Psoas muscle (tissue), 8 donors: ENCODE measurements around the gene ADAMTS2. TPM values are rescaled to one million over a fixed set of nuclear protein-coding genes. Genes with fewer than 3 reads are reported as not detected.

Source experiments
- ATAC-seq, 4 donors: fragments of 200-7000 bp; cut with Tn5 transposase; one replicate each; pipeline ENCODE4 v1.9.1; 2020; ENCODE audit warnings: moderate library complexity in 3 of 4, mild to moderate bottlenecking in 2 of 4
- DNase-seq, 2 donors: peaks; one replicate each; pipeline ENCODE4 v3.0.0-alpha.2; 2020
- H3K27ac ChIP-seq: fragments of 200-600 bp; one replicate; pipeline ENCODE4 v1.8.0; 2022
- H3K27me3 ChIP-seq, 3 donors: fragments of 200-600 bp in 1 of 3; one replicate each; pipeline versions ENCODE4 v1.6.1 to v1.8.0; 2013 to 2022; ENCODE audit warnings: low read length in 2 of 3, mild to moderate bottlenecking in 2 of 3, moderate library complexity in 1 of 3; ENCODE audit not compliant: insufficient read depth in 3 of 3
- H3K36me3 ChIP-seq, 2 donors: fragments of 200-600 bp in 1 of 2; one replicate each; pipeline versions ENCODE4 v1.6.1 to v1.8.0; 2013 to 2022; ENCODE audit warnings: low read depth in 1 of 2, mild to moderate bottlenecking in 1 of 2, moderate library complexity in 1 of 2; ENCODE audit not compliant: insufficient read depth in 1 of 2
- H3K4me1 ChIP-seq: fragments of 200-600 bp; one replicate; pipeline ENCODE4 v1.8.0; 2022
- H3K4me3 ChIP-seq: fragments of 200-600 bp; one replicate; pipeline ENCODE4 v1.8.0; 2022; ENCODE audit warnings: mild to moderate bottlenecking
- H3K9me3 ChIP-seq: fragments of 200-600 bp; one replicate; pipeline ENCODE4 v1.8.0; 2022
- CTCF ChIP-seq: fragments of 200-600 bp; IDR thresholded peaks from one replicate; pipeline ENCODE4 v1.8.0; 2022; ENCODE audit warnings: antibody characterized with exemption
- WGBS, 3 donors: extraction: QIAGEN DNeasy Blood & Tissue Kit; methylation state at CpG; one replicate each; pipeline versions ENCODE4 v1.1.6 to v1.1.7; 2013; 5-methylcytosine and 5-hydroxymethylcytosine counted together
- intact Hi-C, 2 donors: fragments of 100-400 bp; cut with DNase I; formaldehyde crosslinking; loops; one replicate each; pipeline versions ENCODE4 v1.11.0 to v1.14.2; 2022
- polyA plus RNA-seq, 3 donors: library from polyadenylated mRNA; stranded (reverse); fragments of 200-250 nt; gene quantifications; one replicate each; pipeline ENCODE4 v1.2.3, GENCODE V29; 2013
- total RNA-seq, 4 donors: library from RNA; stranded (reverse); fragmentation: NEBNext Ultra II Directional in 2 of 4; extraction: Animal tissue kit (Norgen Biotek cat#: 25700) in 2 of 4; gene quantifications; one replicate each; pipeline versions ENCODE4 v1.2.1 to v1.2.4, GENCODE V29; 2021 to 2023
- donor health status: healthy with polysubstance abuse.
- donor health status: DM: no; HTN: no; CAD: no; lungs with moderate emphysema.
- donor health status: Bipolar disorder and iron deficiency.
- donor health status: healthy.
- donor health status: DM: yes; HTN: yes; CAD: no.
- donor health status: DM: no; HTN: no; CAD: no.
- donor health status: DM: no; HTN: no; CAD: no.
- donor health status: DM: yes; HTN: yes; CAD: no.

The ADAMTS2 gene
- total and polyA plus RNA-seq, 7 donors: 0.83 to 3.7 (median 2.0) TPM

- H3K36me3 ChIP-seq: no peaks in the 10 kb centered on the region
- intact Hi-C loops: no loop called here
- H3K4me1 ChIP-seq: no peaks in the 10 kb centered on the region
- no peaks in the 10 kb centered on the region for H3K27me3 ChIP-seq
- ATAC-seq: no peak
- DNase-seq: peak in 1 of 2 donors; percentile 12
- WGBS, 3 donors: 84 to 92% (median 88%) methylated on average over 16 of the region's 16 CpGs
- H3K27ac ChIP-seq: no peak overlapping the region
- TF ChIP-seq CTCF: no peak
- no peaks in the 10 kb centered on the region for H3K9me3 ChIP-seq
- no peak overlapping the region for H3K4me3 ChIP-seq
Measured at GRCh38 chr5:179297486-179298180, 47.6 kb downstream of the ADAMTS2 start.

GRCh38 chr5:179297026-179297425, 48.2 kb downstream of the ADAMTS2 start:
- no peak for TF ChIP-seq CTCF
- intact Hi-C loops: no loop called here
- no peak overlapping the region for H3K4me3 ChIP-seq
- WGBS, 3 donors: 96% methylated on average over 10 of the region's 10 CpGs
- no peaks in the 10 kb centered on the region for H3K27me3 ChIP-seq
- no peak overlapping the region for H3K27ac ChIP-seq
- H3K36me3 ChIP-seq: no peaks in the 10 kb centered on the region
- no peaks in the 10 kb centered on the region for H3K9me3 ChIP-seq
- DNase-seq (no peak), ATAC-seq (no peak)
- H3K4me1 ChIP-seq: no peaks in the 10 kb centered on the region

- no peak for TF ChIP-seq CTCF
- Histone ChIP-seq H3K9me3 (no peaks in the 10 kb centered on the region), H3K27me3 (no peaks in the 10 kb centered on the region), H3K36me3 (no peaks in the 10 kb centered on the region), H3K4me1 (no peaks in the 10 kb centered on the region), H3K27ac (no peak overlapping the region), H3K4me3 (no peak overlapping the region)
- intact Hi-C loops: no loop called here
- no peak for ATAC-seq
- WGBS, 3 donors: 92% methylated on average over 22 of the region's 22 CpGs
- peak in 1 of 2 donors; percentile 8 for DNase-seq
Measured at GRCh38 chr5:179296150-179296821, 49.0 kb downstream of the ADAMTS2 start.

- Histone ChIP-seq H3K27me3 (no peaks in the 10 kb centered on the region), H3K9me3 (no peaks in the 10 kb centered on the region), H3K4me1 (no peaks in the 10 kb centered on the region), H3K4me3 (no peak overlapping the region), H3K36me3 (no peaks in the 10 kb centered on the region), H3K27ac (no peak overlapping the region)
- 85 to 87% (median 87%) methylated on average over 10 of the region's 10 CpGs for WGBS, 3 donors
- DNase-seq: no peak
- intact Hi-C loops: no loop called here
- no peak for TF ChIP-seq CTCF
- no peak for ATAC-seq
Measured at GRCh38 chr5:179295778-179296149, 49.5 kb downstream of the ADAMTS2 start.
